ENCODE measurements around the gene PCSK7.

The PCSK7 gene

DNA sequence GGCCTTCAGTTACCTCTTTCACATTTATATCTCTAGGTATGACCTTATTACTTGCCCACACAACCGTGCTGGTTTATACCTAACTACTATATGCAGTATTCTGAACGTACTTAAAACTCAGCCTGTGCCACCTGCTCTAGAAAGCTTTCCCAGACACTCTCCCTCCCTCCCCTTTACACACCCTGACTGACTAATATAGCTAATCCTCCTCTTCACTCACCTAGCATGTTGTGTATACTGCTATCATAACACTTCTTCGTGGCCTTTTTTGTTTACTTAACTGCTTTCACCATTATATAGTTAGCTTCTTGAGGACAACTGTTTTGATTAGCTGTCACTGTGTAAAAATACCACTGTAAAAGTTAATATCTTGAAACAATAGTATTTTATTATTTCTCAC lies 24.1 kb upstream of the PCSK7 start:
- no peak for TF ChIP-seq CTCF (IDR thresholded peaks at IDR 0.05; ENCODE audit: control extremely low read depth, extremely low read depth, low read depth, missing control alignments)
- ChIA-PET CTCF (interaction anchor here (1.0 to 1.1 kb wide), 2 partner anchors 10 to 24 kb away, joined by 3 read pairs; partner anchors contain the start of gene PCSK7), POLR2A (no interaction called here)
- no peak for DNase-seq (ENCODE audit: extremely low spot score)

- DNase-seq (ENCODE audit: extremely low spot score): no peak
- POLR2A ChIA-PET: no interaction called here
- TF ChIP-seq CTCF (IDR thresholded peaks at IDR 0.05; ENCODE audit: control extremely low read depth, extremely low read depth, low read depth, missing control alignments): no peak
- CTCF ChIA-PET: no interaction called here
These were observed 19.6 kb upstream of the PCSK7 start for GRCh38 chr11:117251506-117251905.

DNA sequence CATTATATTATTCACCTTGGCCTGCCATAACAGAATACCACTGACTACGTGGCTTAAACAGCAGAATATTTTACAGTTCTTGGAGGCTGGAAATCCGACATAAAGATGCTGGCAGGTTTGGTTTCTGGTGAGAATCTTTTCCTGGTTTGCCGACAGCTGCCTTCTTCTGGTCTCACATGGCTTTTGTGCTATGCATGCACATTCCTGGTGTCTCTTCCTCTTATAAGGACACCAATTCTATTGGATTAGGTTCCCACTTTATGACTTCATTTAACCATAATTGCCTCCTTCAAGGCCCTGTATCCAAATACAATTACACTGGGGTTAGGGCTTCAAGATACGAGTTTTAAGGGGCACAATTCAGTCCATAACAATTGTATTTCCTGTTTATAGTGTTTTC lies 17.7 kb upstream of the PCSK7 start:
- POLR2A ChIA-PET: no interaction called here
- no peak for TF ChIP-seq CTCF (IDR thresholded peaks at IDR 0.05; ENCODE audit: control extremely low read depth, extremely low read depth, low read depth, missing control alignments)

GRCh38 chr11:117248341-117248740 lies 16.5 kb upstream of the PCSK7 start:
- ChIA-PET POLR2A (no interaction called here), CTCF (interaction anchor here (0.8 kb wide), 1 partner anchor 22 kb away, joined by 3 read pairs; no protein-coding TSS in a partner anchor)
- DNase-seq (ENCODE audit: extremely low spot score): no peak
- no peak for TF ChIP-seq CTCF (IDR thresholded peaks at IDR 0.05; ENCODE audit: control extremely low read depth, extremely low read depth, low read depth, missing control alignments)

More for the DNA sequence above, 17.7 kb upstream of the PCSK7 start:
- CTCF ChIA-PET: no interaction called here
- DNase-seq (ENCODE audit: extremely low spot score): no peak

GRCh38 chr11:117239295-117239694 lies 7.4 kb upstream of the PCSK7 start:
- DNase-seq (ENCODE audit: extremely low spot score): no peak
- no peak for TF ChIP-seq CTCF (IDR thresholded peaks at IDR 0.05; ENCODE audit: control extremely low read depth, extremely low read depth, low read depth, missing control alignments)
- CTCF ChIA-PET: interaction anchor here (1.0 to 4.9 kb wide), 3 partner anchors 13 to 59 kb away, joined by 3 to 19 read pairs (median 3); no protein-coding TSS in a partner anchor
- POLR2A ChIA-PET: no interaction called here

- TF ChIP-seq CTCF (IDR thresholded peaks at IDR 0.05; ENCODE audit: control extremely low read depth, extremely low read depth, low read depth, missing control alignments): no peak
- ChIA-PET POLR2A (no interaction called here), CTCF (interaction anchor here (1.0 to 4.9 kb wide), 2 partner anchors 12 to 58 kb away, joined by 3 to 19 read pairs; no protein-coding TSS in a partner anchor)
These were observed 6.3 kb upstream of the PCSK7 start for GRCh38 chr11:117238221-117238620.

More at GRCh38 chr11:117238221-117238620, 6.3 kb upstream of the PCSK7 start:
- no peak for DNase-seq (ENCODE audit: extremely low spot score)
